Measurements from ENCODE around the gene SAG. TPM values are rescaled to one million over a fixed set of nuclear protein-coding genes. Genes with fewer than 3 reads are reported as not detected.

The SAG gene
- total and polyA plus RNA-seq, 9 of the 15 experiments (the other 6 are each of a cell fraction or from before 2014, with no cell fraction given) = 0.04 to 0.64 (median 0.31) TPM; not detected in 5

DNA sequence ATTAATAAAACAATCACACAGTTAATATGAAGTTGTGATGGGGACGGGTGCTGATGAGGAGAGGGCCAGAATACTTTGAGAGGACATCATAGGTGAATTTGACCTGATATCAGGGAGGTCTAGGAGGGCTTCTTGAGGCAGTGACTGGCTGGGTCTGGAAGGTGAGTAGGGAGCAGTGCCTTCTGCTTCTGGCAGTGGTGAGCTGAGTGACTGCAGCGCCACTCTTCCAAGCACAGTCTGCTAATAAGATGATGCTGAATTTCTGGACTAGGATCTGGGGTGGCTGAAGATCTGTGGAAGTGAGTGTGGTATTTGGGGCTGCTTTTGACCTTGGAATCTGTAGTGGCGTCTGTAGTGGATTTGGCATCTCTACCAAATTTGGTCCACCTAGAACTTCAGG, 52.2 kb downstream of the SAG start:
- 80% methylated on average over 3 of the region's 3 CpGs for WGBS (ENCODE audit: insufficient coverage, low coverage, missing lambda C conversion rate)
- Histone ChIP-seq H3K27me3 (ENCODE audit: control insufficient read depth in 2 of 2, insufficient read depth in 2 of 2, low read length in 2 of 2) (no peaks in the 10 kb centered on the region), H3K9me3 (replicated peaks; ENCODE audit: control insufficient read depth, insufficient read depth, low read depth, low read length) (no peaks in the 10 kb centered on the region), H3K9me1 (ENCODE audit: control insufficient read depth, insufficient read depth, low read length) (no peaks in the 10 kb centered on the region), H3K79me2 (ENCODE audit: control insufficient read depth, insufficient read depth, low read length) (peaks cover 53% of the 10 kb centered on the region), H3K4me2 (ENCODE audit: insufficient read depth, low read length) (no peak overlapping the region), H3K9ac (ENCODE audit: insufficient read depth in 1 of 2, low read depth in 2 of 2, low read length in 2 of 2) (no peak overlapping the region), H3K4me1 (replicated peaks in 1 of 2; ENCODE audit: control insufficient read depth in 2 of 2, insufficient read depth in 2 of 2, low read length in 2 of 2) (peaks cover 18 to 26% of the 10 kb centered on the region in 2 experiments; a peak in 4 of 5 replicates), H3K4me3 (no peak overlapping the region), H2AFZ (ENCODE audit: low read depth, low read length) (no peak overlapping the region), H3K27ac (ENCODE audit: extremely low read depth, low read depth, low read length) (no peak overlapping the region; the same call in 2 of the 3 replicates), H3K36me3 (ENCODE audit: control insufficient read depth, insufficient read depth, low read length) (peaks cover 16% of the 10 kb centered on the region; the same call in 2 of the 3 replicates), H4K20me1 (replicated peaks; ENCODE audit: control insufficient read depth, insufficient read depth, low read length) (peaks cover 11% of the 10 kb centered on the region)
- TF ChIP-seq ILF3 (IDR thresholded peaks at IDR 0.05; ENCODE audit: borderline replicate concordance) (no peak), BRD9 (IDR thresholded peaks at IDR 0.05; ENCODE audit: low read depth, partially characterized antibody) (no peak), RBM34 (IDR thresholded peaks at IDR 0.05; ENCODE audit: borderline replicate concordance, insufficient read depth, low read length) (no peak), ZNF561 (CRISPR knock-in tag; conservative IDR thresholded peaks at IDR 0.05) (no peak), CCAR2 (IDR thresholded peaks at IDR 0.05; ENCODE audit: low read depth, low read length) (no peak), SMAD1 (IDR thresholded peaks at IDR 0.05; ENCODE audit: low read depth, low read length, partially characterized antibody) (no peak), SMAD4 (CRISPR knock-in tag; conservative IDR thresholded peaks at IDR 0.05) (no peak)
- TF ChIP-seq, protein P1, sequence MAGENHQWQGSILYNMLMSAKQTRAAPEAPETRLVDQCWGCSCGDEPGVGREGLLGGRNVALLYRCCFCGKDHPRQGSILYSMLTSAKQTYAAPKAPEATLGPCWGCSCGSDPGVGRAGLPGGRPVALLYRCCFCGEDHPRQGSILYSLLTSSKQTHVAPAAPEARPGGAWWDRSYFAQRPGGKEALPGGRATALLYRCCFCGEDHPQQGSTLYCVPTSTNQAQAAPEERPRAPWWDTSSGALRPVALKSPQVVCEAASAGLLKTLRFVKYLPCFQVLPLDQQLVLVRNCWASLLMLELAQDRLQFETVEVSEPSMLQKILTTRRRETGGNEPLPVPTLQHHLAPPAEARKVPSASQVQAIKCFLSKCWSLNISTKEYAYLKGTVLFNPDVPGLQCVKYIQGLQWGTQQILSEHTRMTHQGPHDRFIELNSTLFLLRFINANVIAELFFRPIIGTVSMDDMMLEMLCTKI (IDR thresholded peaks at IDR 0.05; ENCODE audit: partially characterized antibody) = no peak
- TF ChIP-seq, protein P2, sequence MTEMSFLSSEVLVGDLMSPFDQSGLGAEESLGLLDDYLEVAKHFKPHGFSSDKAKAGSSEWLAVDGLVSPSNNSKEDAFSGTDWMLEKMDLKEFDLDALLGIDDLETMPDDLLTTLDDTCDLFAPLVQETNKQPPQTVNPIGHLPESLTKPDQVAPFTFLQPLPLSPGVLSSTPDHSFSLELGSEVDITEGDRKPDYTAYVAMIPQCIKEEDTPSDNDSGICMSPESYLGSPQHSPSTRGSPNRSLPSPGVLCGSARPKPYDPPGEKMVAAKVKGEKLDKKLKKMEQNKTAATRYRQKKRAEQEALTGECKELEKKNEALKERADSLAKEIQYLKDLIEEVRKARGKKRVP (CRISPR knock-in tag; IDR thresholded peaks at IDR 0.05) = no peak
- TF ChIP-seq, protein P3, sequence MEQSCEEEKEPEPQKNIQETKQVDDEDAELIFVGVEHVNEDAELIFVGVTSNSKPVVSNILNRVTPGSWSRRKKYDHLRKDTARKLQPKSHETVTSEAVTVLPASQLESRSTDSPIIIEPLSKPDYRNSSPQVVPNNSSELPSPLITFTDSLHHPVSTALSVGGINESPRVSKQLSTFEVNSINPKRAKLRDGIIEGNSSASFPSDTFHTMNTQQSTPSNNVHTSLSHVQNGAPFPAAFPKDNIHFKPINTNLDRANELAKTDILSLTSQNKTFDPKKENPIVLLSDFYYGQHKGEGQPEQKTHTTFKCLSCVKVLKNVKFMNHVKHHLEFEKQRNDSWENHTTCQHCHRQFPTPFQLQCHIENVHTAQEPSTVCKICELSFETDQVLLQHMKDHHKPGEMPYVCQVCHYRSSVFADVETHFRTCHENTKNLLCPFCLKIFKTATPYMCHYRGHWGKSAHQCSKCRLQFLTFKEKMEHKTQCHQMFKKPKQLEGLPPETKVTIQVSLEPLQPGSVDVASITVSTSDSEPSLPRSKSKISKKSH (CRISPR knock-in tag; IDR thresholded peaks at IDR 0.05) = no peak
- in situ Hi-C loops (cut with MboI) (no loop called here), intact Hi-C loops (cut with micrococcal nuclease) (no loop called here)
- no peak for DNase-seq (ENCODE audit: extremely low read depth in 1 of 4, low spot score in 3 of 4)
- CTCF ChIA-PET (ENCODE audit: low intra/inter-chr PET ratio) = no interaction called here
- ATAC-seq = no peak; the same call in 1 of the 3 replicates
- no TSS peak for BruUV-seq (replicated peaks)
- FAIRE-seq = no peak
- POLR2A ChIA-PET = no interaction called here
